Measurements from ENCODE around the gene SLC33A1. TPM values are rescaled to one million over a fixed set of nuclear protein-coding genes. Genes with fewer than 3 reads are reported as not detected.

The SLC33A1 gene
- total RNA-seq, 1 experiment from 2014 or later = 23.3 TPM

DNA sequence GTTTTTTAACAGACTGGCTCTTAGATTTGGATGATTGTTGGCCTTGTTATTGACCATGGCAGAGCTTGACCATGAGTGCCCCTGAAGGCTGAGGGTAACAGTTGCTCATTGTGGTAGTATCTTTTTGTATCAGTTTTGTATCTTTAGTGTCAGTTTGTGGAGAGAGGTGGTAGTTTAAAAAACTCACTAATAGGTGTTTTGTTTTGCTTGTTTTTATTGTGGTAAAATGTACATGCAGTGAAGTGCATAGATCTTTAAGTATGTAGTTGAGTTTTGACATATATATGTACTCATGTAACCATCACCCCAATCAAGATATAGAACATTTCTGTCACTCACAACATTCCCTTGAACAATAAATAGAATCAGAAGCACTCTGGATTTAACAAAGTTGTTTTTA is 26.1 kb upstream of the SLC33A1 start:
- intact Hi-C loops (cut with micrococcal nuclease) = no loop called here
- Histone ChIP-seq H3K36me3 (ENCODE audit: control insufficient read depth in 1 of 2, insufficient read depth in 2 of 2, low read length in 2 of 2) (no peaks in the 10 kb centered on the region), H3K4me1 (ENCODE audit: control insufficient read depth in 1 of 2, insufficient read depth in 2 of 2, low read length in 2 of 2) (no peaks in the 10 kb centered on the region), H3K4me2 (ENCODE audit: low read length) (no peak overlapping the region), H3K9ac (ENCODE audit: low read length) (no peak overlapping the region), H3K9me2 (ENCODE audit: insufficient read depth) (no peaks in the 10 kb centered on the region), H4K20me1 (ENCODE audit: insufficient read depth) (peaks cover 37% of the 10 kb centered on the region; the same call in 1 of the 2 replicates), H3K27ac (ENCODE audit: low read depth, low read length) (no peak overlapping the region), H3K9me3 (ENCODE audit: control insufficient read depth in 1 of 2, insufficient read depth in 1 of 2, low read depth in 1 of 2, low read length in 2 of 2) (no peaks in the 10 kb centered on the region), H3K4me3 (replicated peaks in 1 of 2; ENCODE audit: low read depth in 1 of 2, low read length in 2 of 2) (no peak overlapping the region), H2AFZ (ENCODE audit: low read depth, low read length, poor library complexity, severe bottlenecking) (no peak overlapping the region), H3K79me2 (ENCODE audit: insufficient read depth, low read length) (peaks cover 100% of the 10 kb centered on the region), H3K27me3 (ENCODE audit: insufficient read depth, low read length) (no peaks in the 10 kb centered on the region)
- no TSS peak for BruUV-seq (replicated peaks)
- no peak for TF ChIP-seq REST (IDR thresholded peaks at IDR 0.05; ENCODE audit: low read depth)
- TF ChIP-seq ZNF274 (IDR thresholded peaks at IDR 0.05; ENCODE audit: low read depth, low read length) = no peak
- no peak for TF ChIP-seq EZH2phosphoT487 (IDR thresholded peaks at IDR 0.05; ENCODE audit: borderline replicate concordance)
- TF ChIP-seq CBX3 (IDR thresholded peaks at IDR 0.05; ENCODE audit: low read depth) = no peak
- no peak for TF ChIP-seq POLR2A (IDR thresholded peaks at IDR 0.05; ENCODE audit: borderline replicate concordance, extremely low read depth, insufficient read depth, insufficient read length)
- no peak for TF ChIP-seq EGR1 (IDR thresholded peaks at IDR 0.05; ENCODE audit: low read depth)
- TF ChIP-seq SP1 (IDR thresholded peaks at IDR 0.05; ENCODE audit: low read depth) = no peak
- TF ChIP-seq FOSL1 (IDR thresholded peaks at IDR 0.05; ENCODE audit: low read depth) = no peak
- TF ChIP-seq, protein P1, sequence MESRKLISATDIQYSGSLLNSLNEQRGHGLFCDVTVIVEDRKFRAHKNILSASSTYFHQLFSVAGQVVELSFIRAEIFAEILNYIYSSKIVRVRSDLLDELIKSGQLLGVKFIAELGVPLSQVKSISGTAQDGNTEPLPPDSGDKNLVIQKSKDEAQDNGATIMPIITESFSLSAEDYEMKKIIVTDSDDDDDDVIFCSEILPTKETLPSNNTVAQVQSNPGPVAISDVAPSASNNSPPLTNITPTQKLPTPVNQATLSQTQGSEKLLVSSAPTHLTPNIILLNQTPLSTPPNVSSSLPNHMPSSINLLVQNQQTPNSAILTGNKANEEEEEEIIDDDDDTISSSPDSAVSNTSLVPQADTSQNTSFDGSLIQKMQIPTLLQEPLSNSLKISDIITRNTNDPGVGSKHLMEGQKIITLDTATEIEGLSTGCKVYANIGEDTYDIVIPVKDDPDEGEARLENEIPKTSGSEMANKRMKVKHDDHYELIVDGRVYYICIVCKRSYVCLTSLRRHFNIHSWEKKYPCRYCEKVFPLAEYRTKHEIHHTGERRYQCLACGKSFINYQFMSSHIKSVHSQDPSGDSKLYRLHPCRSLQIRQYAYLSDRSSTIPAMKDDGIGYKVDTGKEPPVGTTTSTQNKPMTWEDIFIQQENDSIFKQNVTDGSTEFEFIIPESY (IDR thresholded peaks at IDR 0.05; ENCODE audit: extremely low read depth, insufficient replicate concordance, low read length) = no peak
- no peak for TF ChIP-seq RAD21 (IDR thresholded peaks at IDR 0.05; ENCODE audit: low read depth)
- TF ChIP-seq CTCF (IDR thresholded peaks at IDR 0.05 in 2 of 3, conservative IDR thresholded peaks at IDR 0.05 in 1 of 3; ENCODE audit: borderline replicate concordance in 1 of 3, insufficient read depth in 1 of 3, low read depth in 2 of 3, low read length in 2 of 3) = no peak
- no peak for TF ChIP-seq ATF3 (IDR thresholded peaks at IDR 0.05)
- no peak for TF ChIP-seq CEBPB (IDR thresholded peaks at IDR 0.05; ENCODE audit: low read depth)
- TF ChIP-seq POLR2AphosphoS5 (IDR thresholded peaks at IDR 0.05; ENCODE audit: low read depth, low read length) = no peak
- no peak for TF ChIP-seq EZH2 (IDR thresholded peaks at IDR 0.05)
- no peak for TF ChIP-seq ELF1 (IDR thresholded peaks at IDR 0.05; ENCODE audit: borderline replicate concordance, low read depth)
- TF ChIP-seq TCF7L2 (IDR thresholded peaks at IDR 0.05; ENCODE audit: borderline replicate concordance, extremely low read depth, insufficient read depth, insufficient read length) = no peak
- no peak for DNase-seq (ENCODE audit: low read depth, low spot score)
- ChIA-PET POLR2A (interaction anchor here (1.5 kb wide), 1 partner anchor 10 kb away, joined by 3 read pairs; no protein-coding TSS in a partner anchor), RAD21 (ENCODE audit: low non-redundant PET in 1 of 2, low total read pairs in 2 of 2, uncharacterized antibody in 2 of 2, unreplicated experiment in 2 of 2) (no interaction called here), CTCF (no interaction called here)
- ATAC-seq = no peak

Measured in HCT116 (cell line).